Erythroblast (primary cell): ENCODE data around the gene USP48.

Experiments
- GATA1 ChIP-seq: IDR thresholded peaks from 2 replicates; pipeline ENCODE4 v1.6.1; 2011; ENCODE audit warnings: low read depth, mild to moderate bottlenecking, control low read depth, low read length, moderate library complexity
- POLR2A ChIP-seq: IDR thresholded peaks from 2 replicates; pipeline ENCODE4 v1.6.1; 2011; ENCODE audit warnings: mild to moderate bottlenecking, low read length

- no peak for TF ChIP-seq POLR2A
- TF ChIP-seq GATA1 = no peak
These were observed 3.1 kb downstream of the USP48 start for GRCh38 chr1:21779613-21780521.
